T-cell (primary cell): Measurements from ENCODE around the gene TAL2. TPM values are rescaled to one million over a fixed set of nuclear protein-coding genes. Genes with fewer than 3 reads are reported as not detected.
"Not testable (repeated sequence)": the region's sequence is repeated elsewhere in the genome, so short reads cannot be mapped to it uniquely, and the experiment has no call there.

Experiments
- ATAC-seq, 4 experiments: fragments of 200-7000 bp in 3 of 4; fragments of 150-1000 bp in 1 of 4; cut with Tn5 transposase; replicated peaks in 1 of 4; 1 replicate in 3 of 4; 2 replicates in 1 of 4; pipeline ENCODE4 v1.10.0; 2021; ENCODE audit warnings: moderate library complexity in 3 of 4, mild to moderate bottlenecking in 2 of 4, moderate number of reproducible peaks in 1 of 4
- CTCF ChIA-PET, 2 donors: fragments of 300-600 bp; sonication (Branson Sonifier 250); formaldehyde crosslinking; loops; one replicate each; lab custom pipeline; 2022; ENCODE audit warnings: antibody characterized with exemption in 2 of 2; lab: Charles Lee
- POLR2A ChIA-PET, 2 donors: fragments of 300-600 bp; sonication (Branson Sonifier 250); formaldehyde crosslinking; loops; one replicate each; lab custom pipeline; 2022; ENCODE audit warnings: antibody characterized with exemption in 2 of 2; lab: Charles Lee
- DNase-seq, 35 experiments: peaks; one replicate each; pipeline versions ENCODE4 v3.0.0 to v3.0.0-alpha.2; 2013 to 2023
- H3K27ac ChIP-seq: one replicate; pipeline ENCODE4 v1.5.1; 2013; ENCODE audit warnings: low read length
- H3K27me3 ChIP-seq, 2 experiments: replicated peaks in 1 of 2; 1 replicate in 1 of 2; 2 replicates in 1 of 2; pipeline versions ENCODE4 v1.6.1 to v1.7.0; 2013; ENCODE audit warnings: low read length in 1 of 2, mixed read lengths in 1 of 2; ENCODE audit not compliant: control insufficient read depth in 2 of 2, insufficient read depth in 2 of 2; ENCODE audit errors: extremely low read depth in 1 of 2
- H3K36me3 ChIP-seq, 2 donors: 1 replicate in 1 of 2; 2 replicates in 1 of 2; pipeline versions ENCODE4 v1.6.1 to v1.7.0; 2013; ENCODE audit warnings: low read length in 1 of 2; ENCODE audit not compliant: control insufficient read depth in 2 of 2, insufficient read depth in 1 of 2; ENCODE audit errors: extremely low read depth in 1 of 2
- H3K4me1 ChIP-seq, 2 experiments: 1 replicate in 1 of 2; 2 replicates in 1 of 2; pipeline versions ENCODE4 v1.6.1 to v1.7.0; 2013; ENCODE audit warnings: low read length in 2 of 2, mixed read lengths in 1 of 2; ENCODE audit not compliant: insufficient read depth in 2 of 2, control insufficient read depth in 1 of 2; ENCODE audit errors: extremely low read depth in 1 of 2
- H3K4me3 ChIP-seq, 2 donors: 1 replicate in 1 of 2; 2 replicates in 1 of 2; pipeline versions ENCODE4 v1.5.1 to v1.7.0; 2013; ENCODE audit warnings: mild to moderate bottlenecking in 2 of 2, low read length in 1 of 2, moderate library complexity in 1 of 2; ENCODE audit not compliant: control insufficient read depth in 1 of 2; ENCODE audit errors: extremely low read depth in 1 of 2
- H3K9me3 ChIP-seq: 2 replicates; pipeline ENCODE4 v1.7.0; 2013
- H3K27ac Mint-ChIP-seq, 2 donors: one replicate each; pipeline ENCODE4 v1.8.0; 2020 to 2021; ENCODE audit warnings: mild to moderate bottlenecking in 2 of 2, mixed read lengths in 2 of 2
- H3K27me3 Mint-ChIP-seq, 2 donors: one replicate each; pipeline ENCODE4 v1.8.0; 2021 to 2022; ENCODE audit warnings: mixed read lengths in 2 of 2
- H3K36me3 Mint-ChIP-seq: one replicate; pipeline ENCODE4 v1.8.0; 2021; ENCODE audit warnings: mixed read lengths
- H3K4me1 Mint-ChIP-seq, 3 donors: one replicate each; pipeline ENCODE4 v1.8.0; 2020 to 2022; ENCODE audit warnings: mixed read lengths in 3 of 3, mild to moderate bottlenecking in 1 of 3
- H3K4me3 Mint-ChIP-seq, 3 donors: one replicate each; pipeline ENCODE4 v1.8.0; 2020 to 2022; ENCODE audit warnings: mild to moderate bottlenecking in 3 of 3, mixed read lengths in 3 of 3, moderate library complexity in 3 of 3
- H3K9me3 Mint-ChIP-seq, 3 donors: one replicate each; pipeline ENCODE4 v1.8.0; 2020 to 2022; ENCODE audit warnings: mixed read lengths in 3 of 3
- WGBS: methylation state at CpG from one replicate; pipeline ENCODE4 v1.1.5; 2013; ENCODE audit warnings: missing lambda C conversion rate; ENCODE audit not compliant: insufficient coverage; 5-methylcytosine and 5-hydroxymethylcytosine counted together
- total RNA-seq, 35 experiments: library from RNA in 6 of 35; stranded (reverse) in 6 of 35; fragments of 120-200 nt in 1 of 35; gene quantifications; one replicate each; pipeline versions ENCODE4 v1.2.1 to v1.2.4 and lab custom pipeline; 2013 to 2026

Gene TAL2
- total RNA-seq, 5 donors from 2014 or later (not counting 1 experiment from before 2014, with no cell fraction given): not detected

- POLR2A ChIA-PET: no interaction called here
- no peak overlapping the region for H3K27ac Mint-ChIP-seq
- WGBS: no CpG with 5 or more reads among the region's 1 CpG
Measured at GRCh38 chr9:105698348-105698870, 36.2 kb downstream of the TAL2 start.

GRCh38 chr9:105700668-105701067 is 38.4 kb downstream of the TAL2 start:
- no peak overlapping the region for H3K4me3 ChIP-seq
- Mint-ChIP-seq H3K27ac (no peak overlapping the region), H3K27me3 (no peaks in the 10 kb centered on the region), H3K9me3 (no peaks in the 10 kb centered on the region), H3K36me3 (peaks cover 4% of the 10 kb centered on the region), H3K4me1 (peaks cover 35 to 51% (median 36%) of the 10 kb centered on the region in 3 donors), H3K4me3 (no peak overlapping the region)
- no peaks in the 10 kb centered on the region for H3K9me3 ChIP-seq
- whole genome bisulfite sequencing: 50% methylated on average over 1 of the region's 1 CpG
- H3K36me3 ChIP-seq: no peaks in the 10 kb centered on the region
- no peak overlapping the region for H3K27ac ChIP-seq
- DNase-seq (no peak), ATAC-seq (no peak)
- no peaks in the 10 kb centered on the region for H3K27me3 ChIP-seq
- peaks cover 0 to 3% of the 10 kb centered on the region in 2 experiments for H3K4me1 ChIP-seq
- CTCF ChIA-PET: no interaction called here
- POLR2A ChIA-PET: no interaction called here

More at GRCh38 chr9:105698348-105698870, 36.2 kb downstream of the TAL2 start:
- peaks cover 0 to 3% of the 10 kb centered on the region in 2 donors for H3K27me3 Mint-ChIP-seq
- no peaks in the 10 kb centered on the region for H3K36me3 ChIP-seq
- H3K27me3 ChIP-seq: no peaks in the 10 kb centered on the region
- peaks cover 4% of the 10 kb centered on the region for H3K36me3 Mint-ChIP-seq
- no peak for DNase-seq
- H3K4me3 Mint-ChIP-seq: no peak overlapping the region
- H3K4me1 ChIP-seq: peaks cover 7 to 10% of the 10 kb centered on the region in 2 experiments
- H3K4me1 Mint-ChIP-seq: peaks cover 47 to 65% (median 47%) of the 10 kb centered on the region in 3 donors
- H3K9me3 Mint-ChIP-seq: no peaks in the 10 kb centered on the region
- no peaks in the 10 kb centered on the region for H3K9me3 ChIP-seq
- no peak overlapping the region for H3K4me3 ChIP-seq
- no peak for ATAC-seq
- CTCF ChIA-PET: no interaction called here
- no peak overlapping the region for H3K27ac ChIP-seq

GRCh38 chr9:105701145-105701544 is 38.9 kb downstream of the TAL2 start:
- no peak overlapping the region for H3K4me3 ChIP-seq
- no peaks in the 10 kb centered on the region for H3K36me3 ChIP-seq
- Mint-ChIP-seq H3K36me3 (peaks cover 5% of the 10 kb centered on the region), H3K27me3 (no peaks in the 10 kb centered on the region), H3K4me3 (no peak overlapping the region), H3K27ac (no peak overlapping the region), H3K9me3 (no peaks in the 10 kb centered on the region), H3K4me1 (peaks cover 31 to 49% (median 33%) of the 10 kb centered on the region in 3 donors)
- H3K27me3 ChIP-seq: no peaks in the 10 kb centered on the region
- WGBS: 83% methylated on average over 1 of the region's 2 CpGs
- ATAC-seq: no peak
- peaks cover 0 to 3% of the 10 kb centered on the region in 2 experiments for H3K4me1 ChIP-seq
- POLR2A ChIA-PET: no interaction called here
- H3K9me3 ChIP-seq: no peaks in the 10 kb centered on the region
- no peak overlapping the region for H3K27ac ChIP-seq
- DNase-seq: no peak
- CTCF ChIA-PET: no interaction called here

GRCh38 chr9:105702207-105702606 is 40.0 kb downstream of the TAL2 start:
- DNase-seq (no peak), ATAC-seq (no peak)
- H3K9me3 Mint-ChIP-seq: no peaks in the 10 kb centered on the region
- H3K27ac ChIP-seq: no peak overlapping the region
- ChIA-PET POLR2A (no interaction called here), CTCF (interaction anchor here in 1 of 2 donors (1.4 kb wide), 1 partner anchor 19 kb away, joined by 3 read pairs; no protein-coding TSS in a partner anchor)
- H3K4me1 Mint-ChIP-seq: peaks cover 27 to 39% (median 28%) of the 10 kb centered on the region in 3 donors
- no peaks in the 10 kb centered on the region for H3K36me3 ChIP-seq
- WGBS: no CpG with 5 or more reads among the region's 1 CpG
- no peaks in the 10 kb centered on the region for H3K27me3 ChIP-seq
- no peak overlapping the region for H3K4me3 Mint-ChIP-seq
- no peaks in the 10 kb centered on the region for H3K4me1 ChIP-seq
- no peak overlapping the region for H3K4me3 ChIP-seq
- H3K27me3 Mint-ChIP-seq: no peaks in the 10 kb centered on the region
- H3K27ac Mint-ChIP-seq: no peak overlapping the region
- no peaks in the 10 kb centered on the region for H3K9me3 ChIP-seq
- H3K36me3 Mint-ChIP-seq: peaks cover 9% of the 10 kb centered on the region

GRCh38 chr9:105703638-105704037 is 41.4 kb downstream of the TAL2 start:
- POLR2A ChIA-PET, H3K27me3 Mint-ChIP-seq, H3K36me3 ChIP-seq, H3K27me3 ChIP-seq, H3K4me3 ChIP-seq, CTCF ChIA-PET, H3K27ac Mint-ChIP-seq, H3K9me3 ChIP-seq, H3K4me1 ChIP-seq, H3K27ac ChIP-seq, H3K4me3 Mint-ChIP-seq, DNase-seq, H3K36me3 Mint-ChIP-seq, ATAC-seq, H3K9me3 Mint-ChIP-seq: not testable (repeated sequence)
- WGBS: no CpG with 5 or more reads among the region's 4 CpGs
- H3K4me1 Mint-ChIP-seq: peaks cover 29 to 37% (median 32%) of the 10 kb centered on the region in 3 donors

GRCh38 chr9:105706156-105706555 is 43.9 kb downstream of the TAL2 start:
- peaks cover 0 to 2% of the 10 kb centered on the region in 2 experiments for H3K4me1 ChIP-seq
- no peak for DNase-seq
- H3K27me3 Mint-ChIP-seq: no peaks in the 10 kb centered on the region
- H3K36me3 ChIP-seq: no peaks in the 10 kb centered on the region
- H3K27ac Mint-ChIP-seq: no peak overlapping the region
- 97% methylated on average over 6 of the region's 8 CpGs for WGBS
- H3K9me3 Mint-ChIP-seq: no peaks in the 10 kb centered on the region
- H3K27me3 ChIP-seq: no peaks in the 10 kb centered on the region
- ChIA-PET POLR2A (no interaction called here), CTCF (interaction anchor here in 1 of 2 donors (1.6 kb wide), 1 partner anchor 12 kb away, joined by 4 read pairs; no protein-coding TSS in a partner anchor)
- H3K36me3 Mint-ChIP-seq: peaks cover 17% of the 10 kb centered on the region
- no peaks in the 10 kb centered on the region for H3K9me3 ChIP-seq
- ATAC-seq: no peak
- peaks cover 12 to 19% (median 16%) of the 10 kb centered on the region in 3 donors for H3K4me1 Mint-ChIP-seq
- H3K27ac ChIP-seq: no peak overlapping the region
- H3K4me3 Mint-ChIP-seq: no peak overlapping the region
- no peak overlapping the region for H3K4me3 ChIP-seq
